ENCODE results near the gene SCAI.
A peak's percentile ranks its signal among the peaks of the same experiment; 100 is the strongest.
"Not testable (repeated sequence)": the region's sequence is repeated elsewhere in the genome, so short reads cannot be mapped to it uniquely, and the experiment has no call there.

The SCAI gene

DNA sequence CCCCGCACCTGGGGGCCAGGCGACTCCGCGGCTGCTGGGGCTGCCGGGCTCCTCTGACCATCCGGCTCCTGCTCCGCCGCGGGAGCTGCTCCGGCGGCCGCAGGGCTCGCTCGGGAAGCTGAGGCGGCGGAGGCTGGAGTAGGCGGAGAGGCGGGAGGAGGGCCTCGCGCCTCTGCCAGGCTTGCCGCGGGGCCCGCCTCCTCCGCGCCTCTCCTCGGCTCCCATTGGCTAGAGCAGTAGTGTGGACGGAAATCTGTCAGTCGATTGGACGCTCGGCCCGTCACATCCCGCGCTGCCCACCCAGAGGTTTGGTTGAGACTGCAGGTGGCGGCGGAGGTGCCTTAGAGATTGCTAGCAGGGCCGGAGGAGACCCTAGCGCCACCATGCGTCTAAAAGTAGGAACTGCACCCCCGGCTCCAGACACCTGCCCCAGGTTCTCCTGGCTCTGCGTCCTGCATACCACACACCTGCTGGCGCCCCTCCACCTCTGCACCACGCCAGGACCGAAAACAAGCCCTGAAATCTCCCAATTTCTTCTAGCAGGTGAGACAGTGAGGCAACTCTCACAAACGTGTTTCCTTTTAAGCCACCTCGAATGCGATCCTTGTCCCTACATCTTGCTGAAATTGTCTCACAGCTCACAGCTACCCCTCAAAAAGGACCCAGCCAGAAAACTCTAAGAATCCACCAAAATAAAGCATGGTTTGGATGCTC lies at the start of gene SCAI:
TSS of gene SCAI (minus strand) at position 152 of the 714 bp plus-strand sequence. CDS start at position 61, 91 bp downstream.
- peak; percentile 99 for DNase-seq (ENCODE audit: low spot score)

DNA sequence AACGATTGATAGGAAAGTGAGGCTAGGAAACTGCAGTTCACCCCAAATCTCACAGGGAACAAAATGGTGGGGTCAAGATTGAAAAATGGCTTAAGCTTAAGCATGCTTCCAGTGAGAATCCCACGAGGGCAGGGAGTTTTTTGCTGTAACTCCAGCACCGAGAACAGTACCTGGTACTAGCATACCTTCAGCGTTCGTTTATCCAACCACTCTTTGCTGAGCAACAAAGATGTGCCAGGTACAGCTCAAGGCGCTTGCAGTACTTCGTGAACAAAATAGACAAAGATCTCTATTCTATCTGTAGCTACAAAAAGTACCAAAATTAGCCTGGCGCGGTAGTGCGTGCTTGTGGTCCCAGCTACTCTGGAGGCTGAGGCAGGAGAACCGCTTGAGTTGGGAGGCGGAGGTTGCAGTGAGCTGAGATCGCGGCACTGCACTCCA lies 47.1 kb upstream of the SCAI start:
- no peak for DNase-seq (ENCODE audit: low spot score)

- peak; percentile 97 for DNase-seq (ENCODE audit: low spot score)
These were observed 46.3 kb upstream of the SCAI start, which contains the start of gene PPP6C for GRCh38 chr9:125189361-125190289. PPP6C (minus strand) TSS chr9:125189803; CDS start chr9:125189718, 85 bp downstream.

GRCh38 chr9:125189011-125189360 lies 45.7 kb upstream of the SCAI start:
- no peak for DNase-seq (ENCODE audit: low spot score)

DNA sequence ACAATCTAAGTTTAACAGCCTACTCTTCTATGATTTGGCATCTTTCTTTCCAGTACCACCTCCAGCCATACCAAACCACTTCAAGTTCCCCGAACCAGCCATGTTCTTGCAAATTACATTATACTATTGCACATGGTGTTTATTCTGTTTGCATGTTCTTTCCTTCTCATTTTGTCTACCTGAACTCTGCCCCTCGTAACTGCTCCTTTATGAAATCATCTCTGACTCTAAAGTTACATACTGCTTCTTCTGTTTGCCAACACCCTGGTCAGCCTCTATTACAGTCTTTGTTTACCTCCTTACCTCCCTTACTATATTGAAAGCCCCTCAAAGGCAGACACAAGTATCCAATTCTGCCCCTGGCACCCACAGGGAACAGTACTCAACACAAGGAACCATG lies 40.2 kb upstream of the SCAI start:
- DNase-seq (ENCODE audit: low spot score), result no peak

- no peak for DNase-seq (ENCODE audit: low spot score)
These were observed 39.7 kb upstream of the SCAI start for GRCh38 chr9:125183054-125183453.

GRCh38 chr9:125181756-125182155 lies 38.4 kb upstream of the SCAI start:
- DNase-seq (ENCODE audit: low spot score), result not testable (repeated sequence)

DNA sequence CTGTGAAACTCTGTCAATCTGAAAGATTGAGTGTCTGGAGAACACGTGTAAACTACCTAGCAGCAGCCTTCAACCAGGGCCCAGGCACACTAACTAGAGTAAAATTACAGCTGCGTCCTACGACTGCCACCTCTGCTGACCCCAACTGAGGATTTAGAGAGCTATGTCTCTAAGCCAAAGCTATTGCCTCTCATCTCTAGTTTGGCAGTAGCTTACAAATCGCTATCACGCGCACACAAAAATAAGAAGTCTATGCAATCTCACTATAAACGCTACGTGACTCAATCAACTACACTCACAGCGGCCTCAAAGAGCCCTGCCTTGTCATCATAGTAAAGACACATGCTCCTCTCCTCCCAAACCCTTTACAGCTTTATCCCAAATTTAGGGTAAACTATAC lies 37.5 kb upstream of the SCAI start:
- DNase-seq (ENCODE audit: low spot score), result no peak

DNA sequence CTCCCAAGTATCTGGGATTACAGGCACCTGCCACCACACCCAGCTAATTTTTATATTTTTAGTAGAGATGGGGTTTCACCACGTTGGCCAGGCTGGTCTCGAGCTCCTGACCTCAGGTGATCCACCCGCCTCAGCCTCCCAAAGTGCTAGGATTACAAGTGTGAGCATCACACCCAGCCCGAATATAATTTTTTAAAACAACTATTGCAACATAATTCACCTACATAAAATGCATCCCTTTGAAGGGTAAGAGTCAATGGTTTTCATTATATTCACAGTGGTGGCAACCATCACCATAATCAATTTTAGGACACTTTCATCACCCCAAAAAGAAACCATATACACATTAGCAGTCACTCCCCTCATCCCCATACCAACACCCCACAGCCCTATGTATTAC lies 36.4 kb upstream of the SCAI start:
- not testable (repeated sequence) for DNase-seq (ENCODE audit: low spot score)

DNA sequence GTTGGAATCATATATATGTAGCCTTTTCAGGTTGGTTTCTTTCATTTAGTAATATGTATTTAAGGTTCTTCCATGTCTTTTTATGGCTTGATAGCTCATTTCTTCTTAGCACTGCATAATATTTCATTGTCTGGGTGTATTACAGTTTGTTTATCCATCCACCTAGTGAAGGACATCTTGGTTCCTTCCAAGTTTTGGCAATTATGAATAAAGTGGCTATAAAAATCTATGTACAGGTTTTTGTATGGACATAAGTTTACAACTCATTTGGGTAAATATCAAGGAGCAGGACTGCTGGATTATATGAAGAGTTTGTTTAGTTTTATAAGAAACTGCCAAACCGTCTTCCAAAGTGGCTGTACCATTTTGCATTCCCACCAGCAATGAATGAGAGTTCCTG lies 34.6 kb upstream of the SCAI start:
- DNase-seq (ENCODE audit: low spot score), result no peak

GRCh38 chr9:125176636-125177035 lies 33.3 kb upstream of the SCAI start:
- no peak for DNase-seq (ENCODE audit: low spot score)

DNA sequence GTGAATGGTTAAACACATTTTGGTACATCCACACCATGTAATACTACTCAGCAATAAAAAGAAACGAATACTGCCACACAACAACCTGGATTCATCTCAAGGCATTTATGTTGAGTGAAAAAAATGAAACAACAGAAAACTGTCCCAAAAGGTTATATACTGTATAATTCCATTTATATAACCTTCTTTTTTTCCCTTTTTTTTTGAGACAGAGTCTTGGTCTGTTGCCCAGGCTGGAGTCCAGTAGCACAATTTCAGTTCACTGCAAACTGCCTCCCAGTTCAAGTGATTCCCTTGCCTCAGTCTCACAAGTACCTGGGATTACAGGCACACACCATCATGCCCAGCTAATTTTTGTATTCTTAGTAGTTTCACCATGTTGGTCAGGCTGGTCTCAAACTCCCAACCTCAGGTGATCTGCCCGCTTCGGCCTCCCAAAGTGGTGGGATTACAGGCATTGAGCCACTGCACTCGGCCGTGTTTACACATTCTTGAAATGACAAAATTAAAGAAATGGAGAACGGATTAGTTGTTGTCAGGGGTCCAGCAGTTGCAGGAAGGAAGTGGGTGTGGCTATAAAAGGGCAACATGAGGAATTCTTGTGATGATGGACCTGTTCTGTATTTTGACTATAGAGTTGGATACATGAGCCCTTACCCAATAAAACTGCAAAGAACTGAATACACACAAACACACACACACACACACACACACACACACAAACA lies 28.9 kb upstream of the SCAI start:
- no peak for DNase-seq (ENCODE audit: low spot score)

GRCh38 chr9:125169895-125170294 lies 26.6 kb upstream of the SCAI start:
- DNase-seq (ENCODE audit: low spot score), result no peak

DNA sequence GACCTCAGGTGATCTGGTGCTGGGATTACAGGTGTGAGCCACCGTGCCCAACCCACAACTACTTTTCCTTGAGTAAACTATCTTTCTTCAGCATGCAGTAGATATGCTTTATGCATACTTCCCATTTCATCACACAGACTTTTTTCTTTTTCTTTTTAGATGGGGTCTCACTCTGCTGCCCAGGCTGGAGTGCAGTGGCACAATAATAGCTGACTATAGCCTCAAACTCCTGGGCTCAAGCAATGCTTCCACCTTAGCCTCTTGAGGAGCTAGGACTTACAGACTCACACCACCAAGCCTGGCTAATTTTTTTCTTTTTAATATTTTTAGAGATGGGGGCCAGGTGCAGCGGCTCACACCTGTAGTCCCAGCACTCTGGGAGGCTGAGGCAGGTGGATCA lies 23.4 kb upstream of the SCAI start:
- no peak for DNase-seq (ENCODE audit: low spot score)

GRCh38 chr9:125162891-125163290 lies 19.6 kb upstream of the SCAI start:
- DNase-seq (ENCODE audit: low spot score), result not testable (repeated sequence)

DNA sequence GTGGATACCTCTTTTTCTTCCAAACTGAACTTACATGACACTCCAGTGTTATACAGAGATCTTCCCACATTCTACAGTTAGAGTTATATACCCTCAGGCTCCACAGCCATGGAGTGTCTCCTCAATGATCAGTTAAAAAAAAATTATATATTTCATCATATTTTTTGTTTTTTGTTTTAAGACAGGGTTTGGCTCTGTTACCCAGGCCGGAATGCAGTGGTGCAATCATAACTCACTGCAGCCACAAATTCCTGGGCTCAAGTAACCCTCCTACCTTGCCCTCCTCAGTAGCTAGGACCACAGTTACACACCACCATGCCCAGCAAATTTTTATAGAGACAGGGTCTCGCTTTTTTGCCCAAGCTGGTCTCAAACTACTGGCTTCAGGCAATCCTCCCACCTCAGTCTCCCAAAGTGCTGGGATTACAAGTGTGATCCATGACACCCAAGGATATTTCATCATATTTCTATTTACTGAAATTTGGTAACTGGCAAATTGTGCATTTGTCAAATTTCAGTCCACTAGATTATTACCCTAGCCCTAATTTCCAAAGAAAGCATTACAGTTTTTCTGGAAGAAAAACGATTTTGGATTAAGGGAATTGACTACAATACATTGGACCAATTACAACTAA lies 18.1 kb upstream of the SCAI start:
- no peak for DNase-seq (ENCODE audit: low spot score)

GRCh38 chr9:125160750-125161149 lies 17.4 kb upstream of the SCAI start:
- DNase-seq (ENCODE audit: low spot score), result no peak

DNA sequence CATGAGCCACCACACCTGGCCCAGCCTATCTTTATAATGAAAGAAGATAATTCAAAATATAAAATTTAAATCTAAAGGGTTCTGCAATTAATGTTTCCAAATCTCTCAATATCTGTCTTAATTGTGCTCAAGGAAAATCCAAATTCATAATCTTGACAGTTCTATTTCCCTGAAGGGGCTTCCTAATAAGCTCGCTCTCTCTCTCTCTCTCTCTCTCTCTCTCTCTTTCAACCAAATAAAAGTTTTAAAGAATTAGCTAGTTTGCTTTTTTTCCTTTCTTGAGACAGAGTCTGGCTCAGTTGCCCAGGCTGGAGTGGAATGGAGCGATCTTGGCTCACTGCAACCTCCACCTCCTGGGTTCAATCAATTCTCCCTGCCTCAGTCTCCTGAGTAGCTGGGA lies 13.2 kb upstream of the SCAI start:
- no peak for DNase-seq (ENCODE audit: low spot score)

DNA sequence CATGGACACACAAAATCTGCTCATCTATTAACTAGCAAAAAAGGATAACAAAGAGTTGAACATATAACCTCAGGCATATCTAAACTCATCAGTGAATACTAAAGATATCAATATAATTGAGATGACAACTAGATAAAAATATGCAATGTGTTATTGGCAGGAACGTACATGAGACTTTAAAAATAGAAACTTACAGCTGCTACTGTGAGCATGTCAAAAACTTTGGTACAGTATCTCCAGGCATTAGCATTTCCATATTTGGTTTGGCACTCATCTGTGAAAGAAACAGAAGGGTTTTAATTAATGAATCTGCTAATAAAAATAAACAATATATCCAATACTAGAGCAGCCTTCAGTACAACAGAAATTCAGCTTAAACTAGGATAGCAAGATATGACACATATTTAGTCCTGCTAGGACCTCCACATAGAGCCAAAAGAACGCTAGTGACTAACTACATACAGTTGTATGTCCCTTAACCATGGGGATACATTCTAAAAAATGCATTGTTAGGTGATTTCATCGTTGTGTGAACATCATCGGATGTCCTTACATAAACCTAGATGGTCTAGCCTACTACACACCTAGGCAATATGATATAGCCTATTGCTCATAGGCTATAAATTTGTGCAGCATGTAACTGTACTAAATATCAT lies 10.5 kb upstream of the SCAI start:
- DNase-seq (ENCODE audit: low spot score), result no peak

- DNase-seq (ENCODE audit: low spot score), result no peak
These were observed 8.4 kb upstream of the SCAI start for GRCh38 chr9:125151730-125152129.

All from cerebellar cortex (tissue), 1 donor.